NCI-H345 (cell line): Measurements from ENCODE around the gene F12.

Source experiments
- DNase-seq: peaks from one replicate; lab custom pipeline; 2025; lab: John Stamatoyannopoulos, UW

F12 gene

DNA sequence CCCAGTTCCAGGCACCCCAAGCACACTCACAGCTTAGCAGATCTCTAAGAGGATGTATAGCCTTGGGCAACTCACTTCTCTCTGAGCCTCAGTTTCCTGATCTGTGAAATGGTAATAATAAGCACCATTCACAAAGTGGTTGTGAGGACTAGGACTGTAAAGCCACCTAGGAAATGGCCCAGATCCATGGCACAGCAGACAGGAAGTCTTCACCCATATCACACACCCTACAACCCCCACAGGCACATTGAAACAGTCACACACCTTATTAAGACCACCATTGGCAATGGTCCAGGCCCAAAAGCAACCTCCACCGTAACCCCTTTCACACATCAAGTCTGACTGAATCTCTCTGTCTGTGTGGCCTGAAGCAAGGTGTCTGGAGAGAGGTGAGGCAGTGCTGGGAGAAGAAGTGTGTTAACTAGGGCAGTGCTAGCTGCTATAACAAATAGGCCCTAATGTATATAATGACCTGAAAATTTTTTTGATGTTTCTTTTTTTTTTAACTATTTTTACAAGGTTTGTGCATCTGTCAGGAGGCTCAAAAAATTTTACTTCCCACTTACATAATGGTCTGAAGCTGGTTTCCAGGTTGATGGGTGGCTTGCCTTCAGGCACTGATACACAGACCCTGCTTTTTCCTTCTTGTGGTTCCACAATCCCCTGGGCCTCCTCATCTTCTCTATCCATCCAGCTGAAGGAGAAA lies 54.0 kb downstream of the F12 start:
- no peak for DNase-seq

DNA sequence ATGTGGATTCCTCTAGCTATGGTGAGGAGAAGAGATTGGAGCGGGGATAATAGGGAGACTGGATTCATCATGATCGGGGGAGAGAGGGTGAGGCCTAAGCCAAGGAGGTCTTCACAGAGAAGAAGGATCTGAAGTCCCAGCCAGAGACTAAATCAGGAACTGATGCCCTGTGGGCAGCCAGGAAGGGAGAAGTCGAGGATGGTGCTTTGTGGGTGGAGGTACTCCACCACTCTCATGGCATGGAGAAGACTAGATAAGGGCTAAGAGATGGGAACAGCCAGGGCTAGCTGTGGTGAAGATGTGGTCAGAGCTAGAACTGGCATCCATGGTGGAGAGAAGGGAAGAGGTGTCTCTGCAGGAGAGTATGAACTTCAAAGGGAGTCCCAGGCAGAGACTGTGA lies 54.7 kb downstream of the F12 start:
- DNase-seq = no peak

DNA sequence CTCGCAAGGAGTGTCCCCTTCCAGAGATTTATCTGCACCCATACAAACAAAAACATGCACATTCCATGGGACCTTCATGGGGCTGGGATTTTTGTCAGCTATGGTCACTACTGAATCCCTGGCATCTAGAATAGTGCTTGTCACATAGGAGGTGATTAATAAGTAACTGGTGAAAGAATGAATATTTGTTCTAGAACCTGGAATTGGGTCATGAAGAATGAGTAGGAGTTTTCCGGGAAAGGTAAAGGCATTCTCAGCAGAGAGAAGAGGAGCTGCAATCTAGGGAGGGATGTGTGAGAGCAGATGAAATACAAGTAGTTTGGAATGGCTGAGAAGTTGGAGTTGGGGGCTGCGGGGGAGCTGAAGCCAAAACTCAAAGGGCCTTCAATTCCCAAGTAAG lies 55.1 kb downstream of the F12 start:
- no peak for DNase-seq

- no peak for DNase-seq
Measured at GRCh38 chr5:177353093-177353492, 56.3 kb downstream of the F12 start.
